ENCODE measurements around the gene APOBEC2. TPM values are rescaled to one million over a fixed set of nuclear protein-coding genes. Genes with fewer than 3 reads are reported as not detected.
A peak's percentile ranks its signal among the peaks of the same experiment; 100 is the strongest.

The APOBEC2 gene
- total and polyA plus RNA-seq, 2 of the 13 experiments (the other 11 are each of a cell fraction or from before 2014, with no cell fraction given): 0.09 TPM; not detected in 1

GRCh38 chr6:41073203-41073967 lies 20.4 kb downstream of the APOBEC2 start (continued):
- TF ChIP-seq ZNF740 (CRISPR knock-in tag; IDR thresholded peaks at IDR 0.05) (peak; percentile 23; the same call in 1 of the 2 replicates), SUZ12 (IDR thresholded peaks at IDR 0.05; ENCODE audit: low read depth, low read length) (no peak), ZFP41 (CRISPR knock-in tag; IDR thresholded peaks at IDR 0.05; ENCODE audit: borderline replicate concordance) (peak; percentile 10; the same call in 1 of the 2 replicates), XBP1 (CRISPR knock-in tag; IDR thresholded peaks at IDR 0.05) (peak; percentile 67; the same call in 1 of the 2 replicates), POGK (CRISPR knock-in tag; conservative IDR thresholded peaks at IDR 0.05) (0 out of 2 replicates have a peak, but pooled peaks have one; percentile 5), TMF1 (CRISPR knock-in tag; IDR thresholded peaks at IDR 0.05; ENCODE audit: low read depth) (peak; percentile 64; the same call in 1 of the 2 replicates), ZSCAN29 (CRISPR knock-in tag; conservative IDR thresholded peaks at IDR 0.05) (0 out of 2 replicates have a peak, but pooled peaks have one; percentile 13), TEAD2 (CRISPR knock-in tag; IDR thresholded peaks at IDR 0.05) (0 out of 2 replicates have a peak, but pooled peaks have one; percentile 34), THAP11 (CRISPR knock-in tag; IDR thresholded peaks at IDR 0.05) (peak; percentile 67), HOXA3 (CRISPR knock-in tag; IDR thresholded peaks at IDR 0.05) (peak; percentile 66), ZNF251 (CRISPR knock-in tag; IDR thresholded peaks at IDR 0.05) (no peak), KAT2B (IDR thresholded peaks at IDR 0.05; ENCODE audit: borderline replicate concordance, low read depth, low read length) (no peak), ZNF230 (CRISPR knock-in tag; IDR thresholded peaks at IDR 0.05) (no peak), SSRP1 (CRISPR knock-in tag; IDR thresholded peaks at IDR 0.05) (no peak), EHMT2 (IDR thresholded peaks at IDR 0.05; ENCODE audit: borderline replicate concordance, low read depth, low read length) (no peak), ZSCAN25 (CRISPR knock-in tag; IDR thresholded peaks at IDR 0.05) (no peak; the same call in 1 of the 2 replicates), MIER3 (CRISPR knock-in tag; IDR thresholded peaks at IDR 0.05; ENCODE audit: borderline replicate concordance) (no peak)
- TF ChIP-seq, protein P1, sequence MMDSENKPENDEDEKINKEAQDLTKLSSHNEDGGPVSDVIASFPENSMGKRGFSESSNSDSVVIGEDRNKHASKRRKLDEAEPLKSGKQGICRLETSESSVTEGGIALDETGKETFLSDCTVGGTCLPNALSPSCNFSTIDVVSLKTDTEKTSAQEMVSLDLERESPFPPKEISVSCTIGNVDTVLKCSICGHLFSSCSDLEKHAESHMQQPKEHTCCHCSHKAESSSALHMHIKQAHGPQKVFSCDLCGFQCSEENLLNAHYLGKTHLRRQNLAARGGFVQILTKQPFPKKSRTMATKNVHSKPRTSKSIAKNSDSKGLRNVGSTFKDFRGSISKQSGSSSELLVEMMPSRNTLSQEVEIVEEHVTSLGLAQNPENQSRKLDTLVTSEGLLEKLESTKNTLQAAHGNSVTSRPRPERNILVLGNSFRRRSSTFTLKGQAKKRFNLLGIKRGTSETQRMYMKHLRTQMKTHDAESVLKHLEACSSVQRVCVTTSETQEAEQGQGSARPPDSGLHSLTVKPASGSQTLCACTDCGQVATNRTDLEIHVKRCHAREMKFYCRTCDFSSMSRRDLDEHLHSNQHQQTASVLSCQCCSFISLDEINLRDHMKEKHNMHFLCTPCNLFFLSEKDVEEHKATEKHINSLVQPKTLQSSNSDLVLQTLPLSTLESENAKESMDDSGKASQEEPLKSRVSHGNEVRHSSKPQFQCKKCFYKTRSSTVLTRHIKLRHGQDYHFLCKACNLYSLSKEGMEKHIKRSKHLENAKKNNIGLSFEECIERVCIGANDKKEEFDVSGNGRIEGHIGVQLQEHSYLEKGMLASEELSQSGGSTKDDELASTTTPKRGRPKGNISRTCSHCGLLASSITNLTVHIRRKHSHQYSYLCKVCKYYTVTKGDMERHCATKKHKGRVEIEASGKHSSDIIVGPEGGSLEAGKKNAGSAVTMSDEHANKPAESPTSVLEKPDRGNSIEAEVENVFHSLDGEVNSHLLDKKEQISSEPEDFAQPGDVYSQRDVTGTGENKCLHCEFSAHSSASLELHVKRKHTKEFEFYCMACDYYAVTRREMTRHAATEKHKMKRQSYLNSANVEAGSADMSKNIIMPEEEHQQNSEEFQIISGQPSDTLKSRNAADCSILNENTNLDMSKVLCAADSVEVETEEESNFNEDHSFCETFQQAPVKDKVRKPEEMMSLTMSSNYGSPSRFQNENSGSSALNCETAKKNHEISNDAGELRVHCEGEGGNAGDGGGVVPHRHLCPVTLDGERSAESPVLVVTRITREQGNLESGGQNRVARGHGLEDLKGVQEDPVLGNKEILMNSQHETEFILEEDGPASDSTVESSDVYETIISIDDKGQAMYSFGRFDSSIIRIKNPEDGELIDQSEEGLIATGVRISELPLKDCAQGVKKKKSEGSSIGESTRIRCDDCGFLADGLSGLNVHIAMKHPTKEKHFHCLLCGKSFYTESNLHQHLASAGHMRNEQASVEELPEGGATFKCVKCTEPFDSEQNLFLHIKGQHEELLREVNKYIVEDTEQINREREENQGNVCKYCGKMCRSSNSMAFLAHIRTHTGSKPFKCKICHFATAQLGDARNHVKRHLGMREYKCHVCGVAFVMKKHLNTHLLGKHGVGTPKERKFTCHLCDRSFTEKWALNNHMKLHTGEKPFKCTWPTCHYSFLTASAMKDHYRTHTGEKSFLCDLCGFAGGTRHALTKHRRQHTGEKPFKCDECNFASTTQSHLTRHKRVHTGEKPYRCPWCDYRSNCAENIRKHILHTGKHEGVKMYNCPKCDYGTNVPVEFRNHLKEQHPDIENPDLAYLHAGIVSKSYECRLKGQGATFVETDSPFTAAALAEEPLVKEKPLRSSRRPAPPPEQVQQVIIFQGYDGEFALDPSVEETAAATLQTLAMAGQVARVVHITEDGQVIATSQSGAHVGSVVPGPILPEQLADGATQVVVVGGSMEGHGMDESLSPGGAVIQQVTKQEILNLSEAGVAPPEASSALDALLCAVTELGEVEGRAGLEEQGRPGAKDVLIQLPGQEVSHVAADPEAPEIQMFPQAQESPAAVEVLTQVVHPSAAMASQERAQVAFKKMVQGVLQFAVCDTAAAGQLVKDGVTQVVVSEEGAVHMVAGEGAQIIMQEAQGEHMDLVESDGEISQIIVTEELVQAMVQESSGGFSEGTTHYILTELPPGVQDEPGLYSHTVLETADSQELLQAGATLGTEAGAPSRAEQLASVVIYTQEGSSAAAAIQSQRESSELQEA (CRISPR knock-in tag; IDR thresholded peaks at IDR 0.05; ENCODE audit: not compliant biosample characterization): no peak
